Measurements from ENCODE around the gene ANKRD16. TPM values are rescaled to one million over a fixed set of nuclear protein-coding genes. Genes with fewer than 3 reads are reported as not detected.
"Not testable (repeated sequence)": the region's sequence is repeated elsewhere in the genome, so short reads cannot be mapped to it uniquely, and the experiment has no call there.

ANKRD16 gene
- total and polyA plus RNA-seq, 2 donors from 2014 or later = 6.7 to 7.1 TPM

GRCh38 chr10:5855979-5856700, 33.6 kb downstream of the ANKRD16 start:
- Histone ChIP-seq H3K27ac (ENCODE audit: low read depth in 2 of 2, low read length in 2 of 2) (no peak overlapping the region), H3K9me3 (ENCODE audit: control insufficient read depth in 2 of 3, insufficient read depth in 1 of 3, low read length in 3 of 3) (no peaks in the 10 kb centered on the region), H3K4me1 (ENCODE audit: control insufficient read depth in 2 of 3, insufficient read depth in 2 of 3, low read depth in 1 of 3, low read length in 3 of 3) (no peaks in the 10 kb centered on the region), H3K36me3 (ENCODE audit: control insufficient read depth in 2 of 3, insufficient read depth in 3 of 3, low read length in 3 of 3) (no peaks in the 10 kb centered on the region), H3K27me3 (ENCODE audit: control insufficient read depth, insufficient read depth, low read length) (no peaks in the 10 kb centered on the region), H3K4me3 (ENCODE audit: low read length in 3 of 3) (no peak overlapping the region), H3K9ac (ENCODE audit: low read length in 3 of 3) (no peak overlapping the region)
- TF ChIP-seq, protein P1, sequence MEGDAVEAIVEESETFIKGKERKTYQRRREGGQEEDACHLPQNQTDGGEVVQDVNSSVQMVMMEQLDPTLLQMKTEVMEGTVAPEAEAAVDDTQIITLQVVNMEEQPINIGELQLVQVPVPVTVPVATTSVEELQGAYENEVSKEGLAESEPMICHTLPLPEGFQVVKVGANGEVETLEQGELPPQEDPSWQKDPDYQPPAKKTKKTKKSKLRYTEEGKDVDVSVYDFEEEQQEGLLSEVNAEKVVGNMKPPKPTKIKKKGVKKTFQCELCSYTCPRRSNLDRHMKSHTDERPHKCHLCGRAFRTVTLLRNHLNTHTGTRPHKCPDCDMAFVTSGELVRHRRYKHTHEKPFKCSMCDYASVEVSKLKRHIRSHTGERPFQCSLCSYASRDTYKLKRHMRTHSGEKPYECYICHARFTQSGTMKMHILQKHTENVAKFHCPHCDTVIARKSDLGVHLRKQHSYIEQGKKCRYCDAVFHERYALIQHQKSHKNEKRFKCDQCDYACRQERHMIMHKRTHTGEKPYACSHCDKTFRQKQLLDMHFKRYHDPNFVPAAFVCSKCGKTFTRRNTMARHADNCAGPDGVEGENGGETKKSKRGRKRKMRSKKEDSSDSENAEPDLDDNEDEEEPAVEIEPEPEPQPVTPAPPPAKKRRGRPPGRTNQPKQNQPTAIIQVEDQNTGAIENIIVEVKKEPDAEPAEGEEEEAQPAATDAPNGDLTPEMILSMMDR (IDR thresholded peaks at IDR 0.05; ENCODE audit: borderline replicate concordance, extremely low read depth, insufficient read depth) = no peak
- FAIRE-seq = no peak
- intact Hi-C loops (cut with DNase I) = no loop called here
- no peak for DNase-seq

- intact Hi-C loops (cut with DNase I) = no loop called here
- Histone ChIP-seq H3K27ac (ENCODE audit: low read depth in 2 of 2, low read length in 2 of 2) (no peak overlapping the region), H3K9me3 (ENCODE audit: control insufficient read depth in 2 of 3, insufficient read depth in 1 of 3, low read length in 3 of 3) (no peaks in the 10 kb centered on the region), H3K36me3 (ENCODE audit: control insufficient read depth in 2 of 3, insufficient read depth in 3 of 3, low read length in 3 of 3) (no peaks in the 10 kb centered on the region), H3K4me1 (ENCODE audit: control insufficient read depth in 2 of 3, insufficient read depth in 2 of 3, low read depth in 1 of 3, low read length in 3 of 3) (no peaks in the 10 kb centered on the region), H3K27me3 (ENCODE audit: control insufficient read depth, insufficient read depth, low read length) (no peaks in the 10 kb centered on the region), H3K9ac (ENCODE audit: low read length in 3 of 3) (no peak overlapping the region), H3K4me3 (ENCODE audit: low read length in 3 of 3) (no peak overlapping the region)
- no peak for FAIRE-seq
- DNase-seq = peak in 1 of 5 donors; percentile 39
- TF ChIP-seq, protein P1 (IDR thresholded peaks at IDR 0.05; ENCODE audit: borderline replicate concordance, extremely low read depth, insufficient read depth) = no peak
Measured at GRCh38 chr10:5854131-5854475, 35.6 kb downstream of the ANKRD16 start.

- not testable (repeated sequence) for FAIRE-seq
Measured at GRCh38 chr10:5846667-5847066, 43.0 kb downstream of the ANKRD16 start.

DNA sequence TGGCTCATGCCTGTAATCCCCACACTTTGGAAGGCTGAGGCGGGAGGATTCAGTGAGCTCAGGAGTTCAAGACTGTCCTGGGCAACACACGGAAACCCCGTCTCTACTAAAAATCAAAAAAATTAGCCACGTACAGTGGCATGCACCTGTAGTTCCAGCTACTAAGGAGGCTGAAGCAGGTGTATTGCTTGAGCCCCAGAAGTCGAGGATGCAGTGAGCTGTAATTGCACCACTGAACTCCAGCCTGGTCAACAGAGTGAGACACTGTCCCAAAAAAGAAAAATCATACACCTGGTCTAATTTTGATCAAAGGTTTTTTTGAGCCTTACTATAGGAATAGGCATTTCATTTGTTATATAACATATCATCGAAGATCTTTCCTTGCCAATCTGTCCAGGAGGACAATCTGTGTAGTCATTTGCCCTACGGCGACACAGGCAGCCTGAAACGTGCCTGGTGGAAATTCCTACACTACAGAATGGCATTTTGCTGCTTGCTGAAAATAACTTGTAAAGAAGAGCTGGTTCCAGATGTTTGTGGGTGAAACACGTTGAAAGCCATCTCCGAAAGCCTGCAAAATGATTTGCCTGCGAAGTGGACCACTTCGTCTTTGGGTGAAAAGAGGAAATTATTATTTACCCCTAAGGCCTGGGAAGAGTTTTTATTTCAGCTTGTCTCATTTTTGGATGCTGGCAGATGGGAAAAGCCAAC, 45.2 kb downstream of the ANKRD16 start:
- FAIRE-seq = no peak
- TF ChIP-seq, protein P1 (IDR thresholded peaks at IDR 0.05; ENCODE audit: borderline replicate concordance, extremely low read depth, insufficient read depth) = no peak
- intact Hi-C loops (cut with DNase I) = no loop called here

More at GRCh38 chr10:5846667-5847066, 43.0 kb downstream of the ANKRD16 start:
- H3K9me3 ChIP-seq (ENCODE audit: control insufficient read depth in 2 of 3, insufficient read depth in 1 of 3, low read length in 3 of 3); intact Hi-C loops (cut with DNase I); H3K4me1 ChIP-seq (ENCODE audit: control insufficient read depth in 2 of 3, insufficient read depth in 2 of 3, low read depth in 1 of 3, low read length in 3 of 3); H3K36me3 ChIP-seq (ENCODE audit: control insufficient read depth in 2 of 3, insufficient read depth in 3 of 3, low read length in 3 of 3); H3K27me3 ChIP-seq (ENCODE audit: control insufficient read depth, insufficient read depth, low read length); H3K27ac ChIP-seq (ENCODE audit: low read depth in 2 of 2, low read length in 2 of 2); H3K9ac ChIP-seq (ENCODE audit: low read length in 3 of 3); DNase-seq; H3K4me3 ChIP-seq (ENCODE audit: low read length in 3 of 3): not testable (repeated sequence)

More for the DNA sequence above, 45.2 kb downstream of the ANKRD16 start:
- no peak overlapping the region for H3K27ac ChIP-seq (ENCODE audit: low read depth in 2 of 2, low read length in 2 of 2)
- no peak for DNase-seq
- H3K9me3 ChIP-seq (ENCODE audit: control insufficient read depth in 2 of 3, insufficient read depth in 1 of 3, low read length in 3 of 3) = no peaks in the 10 kb centered on the region
- H3K4me1 ChIP-seq (ENCODE audit: control insufficient read depth in 2 of 3, insufficient read depth in 2 of 3, low read depth in 1 of 3, low read length in 3 of 3) = no peaks in the 10 kb centered on the region
- H3K27me3 ChIP-seq (ENCODE audit: control insufficient read depth, insufficient read depth, low read length) = no peaks in the 10 kb centered on the region
- H3K36me3 ChIP-seq (ENCODE audit: control insufficient read depth in 2 of 3, insufficient read depth in 3 of 3, low read length in 3 of 3) = no peaks in the 10 kb centered on the region
- no peak overlapping the region for H3K4me3 ChIP-seq (ENCODE audit: low read length in 3 of 3)
- no peak overlapping the region for H3K9ac ChIP-seq (ENCODE audit: low read length in 3 of 3)

All from kidney (tissue), 14 donors.